PC-3 (cell line): ENCODE results near the gene LSMEM2. TPM values are rescaled to one million over a fixed set of nuclear protein-coding genes. Genes with fewer than 3 reads are reported as not detected.
A peak's percentile ranks its signal among the peaks of the same experiment; 100 is the strongest.

Experiments used
- ATAC-seq: fragments of 200-7000 bp; cut with Tn5 transposase; 2 replicates; pipeline ENCODE4 v1.9.1; 2020; ENCODE audit warnings: mild to moderate bottlenecking, moderate library complexity
- BruUV-seq: library from RNA; stranded (reverse); fragments of 400-500 nt; replicated peaks from 2 replicates; lab custom pipeline; 2021; lab: Mats Ljungman, UMichigan
- CTCF ChIA-PET: fragments of 300-600 bp; sonication (Branson Sonifier 250); formaldehyde crosslinking; loops from one replicate; lab custom pipeline; 2022; ENCODE audit warnings: antibody characterized with exemption; lab: Charles Lee
- POLR2A ChIA-PET: fragments of 300-600 bp; sonication (Branson Sonifier 250); formaldehyde crosslinking; loops from one replicate; lab custom pipeline; 2022; ENCODE audit warnings: antibody characterized with exemption; ENCODE audit not compliant: unreplicated experiment; lab: Charles Lee
- DNase-seq: peaks from one replicate; pipeline ENCODE4 v3.0.0-alpha.2; 2015
- H2AFZ ChIP-seq: fragments of 300-600 bp; sonication (generic); 2 replicates; pipeline ENCODE4 v1.6.0; 2016; ENCODE audit warnings: antibody characterized with exemption, low read length
- H3F3A ChIP-seq: fragments of 300-600 bp; sonication (generic); one replicate; pipeline ENCODE4 v1.6.0; 2017; ENCODE audit warnings: antibody characterized with exemption, low read length, control low read depth, mild to moderate bottlenecking; ENCODE audit not compliant: unreplicated experiment
- H3K27ac ChIP-seq: fragments of 300-600 bp; sonication (generic); 2 replicates; pipeline ENCODE4 v1.5.1; 2016; ENCODE audit warnings: mild to moderate bottlenecking, low read length
- H3K27me3 ChIP-seq: fragments of 300-600 bp; sonication (generic); 2 replicates; pipeline ENCODE4 v1.6.1; 2016; ENCODE audit warnings: low read length, mixed read lengths
- H3K36me3 ChIP-seq: fragments of 300-600 bp; sonication (generic); 2 replicates; pipeline ENCODE4 v1.6.1; 2016; ENCODE audit warnings: low read depth, mixed run types, low read length, mixed read lengths
- H3K4me1 ChIP-seq: fragments of 300-600 bp; sonication (generic); 2 replicates; pipeline ENCODE4 v1.5.1; 2016; ENCODE audit warnings: low read length; ENCODE audit not compliant: insufficient read depth
- H3K4me2 ChIP-seq: fragments of 300-600 bp; sonication (generic); 2 replicates; pipeline ENCODE4 v1.6.0; 2016; ENCODE audit warnings: low read length
- H3K4me3 ChIP-seq: fragments of 300-600 bp; sonication (generic); 2 replicates; pipeline ENCODE4 v1.5.1; 2016; ENCODE audit warnings: mild to moderate bottlenecking, low read length, mixed read lengths
- H3K79me2 ChIP-seq: fragments of 300-600 bp; sonication (generic); 2 replicates; pipeline ENCODE4 v1.6.1; 2017; ENCODE audit warnings: low read length, mixed read lengths
- H3K9ac ChIP-seq: fragments of 300-600 bp; sonication (generic); 2 replicates; pipeline ENCODE4 v1.6.0; 2016; ENCODE audit warnings: mild to moderate bottlenecking, low read length
- H3K9me2 ChIP-seq: fragments of 300-600 bp; sonication (generic); replicated peaks from 2 replicates; pipeline ENCODE4 v1.6.1; 2016; ENCODE audit warnings: mixed run types, low read length, mixed read lengths
- H3K9me3 ChIP-seq: fragments of 300-600 bp; sonication (generic); 2 replicates; pipeline ENCODE4 v1.6.1; 2016; ENCODE audit warnings: low read length, mixed read lengths
- H4K20me1 ChIP-seq: fragments of 300-600 bp; sonication (generic); 2 replicates; pipeline ENCODE4 v1.6.1; 2016; ENCODE audit warnings: low read length, mixed read lengths
- CTCF ChIP-seq: fragments of 300-600 bp; sonication (generic); conservative IDR thresholded peaks from 2 replicates; pipeline ENCODE4 v1.5.1; 2017; ENCODE audit warnings: antibody characterized with exemption, low read depth, mild to moderate bottlenecking, low read length
- EZH2 ChIP-seq: fragments of 300-600 bp; sonication (generic); IDR thresholded peaks from one replicate; pipeline ENCODE4 v1.6.1; 2017; ENCODE audit warnings: antibody characterized with exemption, mild to moderate bottlenecking, low read length; ENCODE audit not compliant: unreplicated experiment
- EZH2phosphoT487 ChIP-seq: fragments of 300-600 bp; sonication (generic); IDR thresholded peaks from 2 replicates; pipeline ENCODE4 v1.6.1; 2018; ENCODE audit warnings: mild to moderate bottlenecking, antibody characterized with exemption, low read length, borderline replicate concordance
- intact Hi-C: fragments of 100-400 bp; cut with micrococcal nuclease; formaldehyde crosslinking; loops from 2 replicates; pipeline ENCODE4 v1.9.0; 2023
- total RNA-seq: library from RNA; depleted of rRNA; stranded (reverse); fragments of >200 nt; gene quantifications from 2 replicates; pipeline ENCODE4 v1.2.3, GENCODE V29; 2014

Gene LSMEM2
- total RNA-seq, 1 experiment from 2014 or later, result not detected

DNA sequence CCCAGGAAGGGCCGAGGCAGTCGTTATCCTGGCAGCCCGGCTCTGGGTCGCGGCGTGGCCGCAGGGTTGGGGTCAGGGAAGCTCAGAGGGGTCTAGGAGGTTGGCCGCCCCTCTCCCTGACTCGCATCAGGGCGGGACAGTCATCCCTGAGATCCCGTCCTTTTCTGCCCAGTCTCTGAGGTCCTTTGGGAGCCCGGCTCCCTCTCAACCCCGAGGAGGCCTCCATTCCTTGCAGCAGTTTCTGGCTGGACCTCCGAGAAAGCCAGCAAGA lies 43.2 kb downstream of the LSMEM2 start:
- no peak overlapping the region for H3K27ac ChIP-seq
- ATAC-seq (no peak), DNase-seq (no peak)
- H2AFZ ChIP-seq, result peak overlapping the region; percentile 92; the same call in 1 of the 2 replicates
- H3K36me3 ChIP-seq, result peaks cover 6% of the 10 kb centered on the region
- no peaks in the 10 kb centered on the region for H3K9me3 ChIP-seq
- H3K27me3 ChIP-seq, result no peaks in the 10 kb centered on the region
- H3F3A ChIP-seq, result peaks cover 12% of the 10 kb centered on the region
- TF ChIP-seq EZH2 (no peak), EZH2phosphoT487 (no peak), CTCF (no peak)
- no peaks in the 10 kb centered on the region for H3K9me2 ChIP-seq
- no peaks in the 10 kb centered on the region for H4K20me1 ChIP-seq
- CTCF ChIA-PET, result interaction anchor here (1.0 kb wide), 2 partner anchors 23 to 57 kb away, joined by 7 to 8 read pairs; partner anchors contain the start of genes HYAL3 and NAA80
- H3K4me1 ChIP-seq, result peaks cover 39% of the 10 kb centered on the region
- intact Hi-C loops, result loop anchor here (5.0 kb wide), 1 partner anchor 125 kb away; no protein-coding TSS in a partner anchor
- H3K4me2 ChIP-seq, result peak overlapping the region; percentile 99
- BruUV-seq, result no TSS peak
- POLR2A ChIA-PET, result no interaction called here
- H3K9ac ChIP-seq, result no peak overlapping the region
- peaks cover 40% of the 10 kb centered on the region for H3K79me2 ChIP-seq
- H3K4me3 ChIP-seq, result peak overlapping the region; percentile 97; the same call in 1 of the 2 replicates

DNA sequence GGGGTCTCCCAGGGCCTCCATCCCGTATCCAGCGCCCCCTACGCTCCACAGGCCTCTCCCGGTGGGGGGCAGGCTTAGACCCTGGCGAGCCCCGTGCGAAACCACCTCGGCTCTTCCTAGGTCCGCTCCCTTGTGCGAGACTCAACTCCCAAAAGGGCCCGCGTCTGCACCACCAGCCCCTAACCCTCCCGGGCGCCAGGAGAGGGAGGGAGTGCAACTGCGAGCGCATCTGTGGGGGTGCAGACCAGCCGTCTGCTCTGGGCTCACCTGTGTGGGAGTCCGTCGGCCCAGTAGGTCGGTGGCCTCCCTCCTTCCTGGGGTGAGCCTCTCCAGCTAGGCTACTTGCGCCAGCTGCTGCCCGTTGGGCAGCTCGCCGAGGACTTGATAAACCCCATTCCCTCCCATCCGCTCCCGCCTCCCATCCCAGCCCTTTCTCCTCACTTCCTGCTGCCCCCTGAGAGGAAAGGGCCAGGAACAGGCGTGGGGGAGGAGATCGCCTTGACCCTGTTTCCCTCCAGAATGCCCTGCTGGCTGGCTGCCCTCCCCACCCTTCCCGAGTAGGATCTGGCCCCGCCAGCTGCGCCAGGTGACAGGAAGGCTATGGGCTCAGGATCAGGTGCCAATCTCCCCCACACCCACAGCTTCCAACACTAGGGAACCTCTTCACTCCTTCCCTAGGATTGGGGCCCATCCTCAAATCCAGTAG lies 43.7 kb downstream of the LSMEM2 start, which contains the start of gene HYAL2:
HYAL2 (minus strand) TSS at position 360 of the 706 bp plus-strand sequence. CDS start 2,256 bp downstream, outside the sequence.
- DNase-seq, result no peak
- H3K9ac ChIP-seq, result peak within 1 kb of the TSS; percentile 93
- peaks cover 45% of the 10 kb centered on the region for H3K79me2 ChIP-seq
- intact Hi-C loops, result loop anchor here (5.0 kb wide), 1 partner anchor 125 kb away; no protein-coding TSS in a partner anchor
- BruUV-seq, result no TSS peak
- peaks cover 7% of the 10 kb centered on the region for H3F3A ChIP-seq
- H4K20me1 ChIP-seq, result no peaks in the 10 kb centered on the region
- peaks cover 37% of the 10 kb centered on the region for H3K4me1 ChIP-seq
- TF ChIP-seq EZH2, result no peak
- no peak for TF ChIP-seq CTCF
- TF ChIP-seq EZH2phosphoT487, result no peak
- H3K9me2 ChIP-seq, result no peaks in the 10 kb centered on the region
- ChIA-PET POLR2A (no interaction called here), CTCF (no interaction called here)
- peak within 1 kb of the TSS; percentile 86 for H3K27ac ChIP-seq
- no peaks in the 10 kb centered on the region for H3K9me3 ChIP-seq
- H2AFZ ChIP-seq, result peak within 1 kb of the TSS; percentile 92
- ATAC-seq, result no peak
- peak within 1 kb of the TSS; percentile 99 for H3K4me2 ChIP-seq
- peaks cover 6% of the 10 kb centered on the region for H3K36me3 ChIP-seq
- H3K27me3 ChIP-seq, result no peaks in the 10 kb centered on the region
- peak within 1 kb of the TSS; percentile 97 for H3K4me3 ChIP-seq
